Left colon (tissue), 2 donors: ENCODE measurements around the gene CNGB1. TPM values are rescaled to one million over a fixed set of nuclear protein-coding genes. Genes with fewer than 3 reads are reported as not detected.
"Not testable (repeated sequence)": the region's sequence is repeated elsewhere in the genome, so short reads cannot be mapped to it uniquely, and the experiment has no call there.

Experiments used
- ATAC-seq: fragments of 200-7000 bp; cut with Tn5 transposase; one replicate; pipeline ENCODE4 v1.9.1; 2020; ENCODE audit warnings: mild to moderate bottlenecking, moderate library complexity
- DNase-seq, 2 donors: peaks; one replicate each; pipeline ENCODE4 v3.0.0-alpha.2; 2020
- intact Hi-C, 2 donors: fragments of 100-400 bp; cut with DNase I in 1 of 2; cut with micrococcal nuclease in 1 of 2; formaldehyde crosslinking; loops; one replicate each; pipeline versions ENCODE4 v1.11.2 to v1.14.0; 2022; cut with DNase I, micrococcal nuclease
- total RNA-seq, 2 donors: library from RNA; stranded (reverse); fragmentation: NEBNext Ultra II Directional; extraction: Animal tissue kit (Norgen Biotek cat#: 25700); gene quantifications; one replicate each; pipeline ENCODE4 v1.2.1, GENCODE V29; 2021
- donor health status: DM: no; HTN: no; CAD: no.
- donor health status: DM: yes; HTN: yes; CAD: no.

CNGB1 gene
- total RNA-seq, 2 donors from 2014 or later: 0.17 to 0.49 TPM

GRCh38 chr16:57863434-57864160 is 107.3 kb downstream of the CNGB1 start:
- intact Hi-C loops: loop anchor here in 1 of 2 donors (5.0 kb wide), 1 partner anchor 106 kb away; no protein-coding TSS in a partner anchor
- DNase-seq (peak; percentile 52 to 55), ATAC-seq (peak; percentile 90)

DNA sequence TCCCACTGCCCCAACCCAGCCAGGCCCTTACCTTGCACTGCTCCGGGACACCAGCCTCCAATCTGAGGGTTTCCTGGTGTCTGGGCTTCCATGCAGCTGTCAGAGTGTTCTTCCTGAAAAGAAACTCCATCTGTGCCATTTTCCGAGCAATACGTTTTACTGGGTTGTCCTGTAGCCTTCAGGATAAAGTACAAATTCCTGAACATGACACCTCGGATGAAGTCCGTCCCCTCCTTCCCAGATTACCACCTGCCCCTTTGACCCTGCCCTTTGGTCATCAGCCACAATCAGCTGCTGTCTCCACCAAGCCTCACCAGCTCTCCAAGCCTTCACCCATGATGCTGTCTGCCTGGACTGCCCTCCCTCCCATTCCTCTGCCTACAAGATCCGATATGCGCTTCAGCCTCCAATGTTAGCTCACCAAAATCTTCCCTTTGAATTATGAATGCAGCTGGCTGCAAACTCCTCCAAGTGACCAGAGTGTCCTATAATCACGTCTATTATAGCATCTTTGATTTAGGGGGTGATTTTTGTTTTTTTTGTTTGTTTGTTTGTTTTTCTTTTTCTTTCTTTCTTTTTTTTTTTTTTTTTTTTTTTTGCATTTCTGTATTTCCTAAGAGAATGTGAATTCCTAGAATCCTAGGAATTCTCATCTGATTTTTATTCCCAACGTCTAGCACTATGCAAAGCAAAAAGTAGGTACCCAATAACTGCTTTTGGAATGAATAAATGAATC is 108.1 kb downstream of the CNGB1 start:
- intact Hi-C loops: loop anchor here in 1 of 2 donors (5.0 kb wide), 1 partner anchor 106 kb away; no protein-coding TSS in a partner anchor
- peak; percentile 90 for ATAC-seq
- DNase-seq: peak in 1 of 2 donors; percentile 28

DNA sequence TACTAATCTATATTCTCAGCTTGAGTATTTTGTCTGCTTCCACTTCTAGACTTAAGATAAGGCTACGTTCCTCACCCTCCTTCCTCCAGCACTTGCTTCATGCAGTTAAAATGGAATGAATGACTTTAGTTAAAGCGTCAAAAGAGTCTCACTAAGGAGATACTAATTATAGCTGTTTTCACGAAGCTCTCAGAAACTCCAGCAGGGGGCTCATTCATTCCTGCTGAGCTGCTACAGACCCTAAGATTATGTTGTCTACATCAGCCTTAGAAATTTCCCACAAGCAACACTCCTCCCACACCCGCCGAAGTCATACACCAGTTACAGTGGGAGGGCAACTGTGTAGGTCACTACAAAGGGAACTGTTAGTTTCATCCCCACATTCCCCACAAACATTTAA is 111.6 kb downstream of the CNGB1 start:
- ATAC-seq (no peak), DNase-seq (no peak)
- intact Hi-C loops: no loop called here

DNA sequence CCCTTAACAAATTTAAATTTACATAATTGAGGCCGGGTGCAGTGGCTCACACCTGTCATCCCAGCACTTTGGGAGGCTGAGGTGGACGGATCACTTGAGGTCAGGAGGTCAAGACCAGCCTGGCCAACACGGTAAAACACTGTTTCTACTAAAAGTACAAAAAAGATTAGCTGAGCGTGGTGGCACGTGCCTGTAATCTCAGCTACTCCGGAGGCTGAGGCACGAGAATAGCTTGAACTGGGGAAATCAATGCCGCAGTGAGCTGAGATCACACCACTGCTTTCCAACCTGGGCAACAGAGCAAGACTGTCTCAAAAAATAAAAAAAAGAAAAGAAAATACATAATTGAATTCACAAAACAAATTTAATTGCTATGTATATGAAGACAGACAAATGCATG is 112.3 kb downstream of the CNGB1 start:
- no peak for ATAC-seq
- no peak for DNase-seq
- intact Hi-C loops: no loop called here

DNA sequence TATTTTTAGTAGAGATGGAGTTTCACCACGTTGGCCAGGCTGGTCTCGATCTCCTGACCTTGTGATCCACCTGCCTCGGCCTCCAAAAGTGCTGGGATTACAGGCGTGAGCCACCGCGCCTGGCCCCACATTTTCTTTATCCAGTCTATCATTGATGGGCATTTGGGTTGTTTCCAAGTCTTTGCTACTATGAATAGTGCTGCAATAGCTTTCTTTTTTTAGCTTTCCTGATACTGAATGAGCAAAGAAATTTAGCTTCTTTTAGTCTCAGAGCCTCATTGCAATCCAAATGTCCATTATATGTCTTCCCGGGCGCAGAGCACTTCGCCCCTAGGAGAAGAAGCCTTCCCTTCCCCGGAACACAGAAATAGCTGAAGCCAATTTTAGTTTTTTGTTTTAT is 112.9 kb downstream of the CNGB1 start:
- not testable (repeated sequence) for DNase-seq, ATAC-seq

DNA sequence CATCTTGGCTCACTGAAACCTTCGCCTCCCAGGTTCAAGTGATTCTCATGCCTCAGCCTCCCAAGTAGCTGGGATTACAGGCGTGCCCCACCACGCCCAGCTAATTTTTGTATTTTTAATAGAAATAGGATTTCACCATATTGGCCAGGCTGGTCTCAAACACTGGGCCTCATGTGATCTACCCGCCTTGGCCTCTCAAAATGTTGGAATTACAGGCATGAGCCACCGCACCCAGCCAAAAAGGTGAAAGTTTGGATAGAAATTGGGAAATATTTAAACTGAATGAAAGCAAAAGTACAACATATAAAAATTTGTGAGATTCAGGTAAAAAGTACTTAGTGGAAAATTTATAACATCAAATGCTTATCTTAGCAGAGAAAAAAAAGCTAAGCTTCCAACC is 115.7 kb downstream of the CNGB1 start:
- intact Hi-C loops: no loop called here
- ATAC-seq (no peak), DNase-seq (no peak)

More for the DNA sequence above, 112.9 kb downstream of the CNGB1 start:
- intact Hi-C loops: not testable (repeated sequence)

- ATAC-seq (no peak), DNase-seq (no peak)
- intact Hi-C loops: no loop called here
Observed at GRCh38 chr16:57852189-57852588, 118.7 kb downstream of the CNGB1 start.

- intact Hi-C loops: no loop called here
- DNase-seq (no peak), ATAC-seq (no peak)
Observed at GRCh38 chr16:57848181-57848580, 122.7 kb downstream of the CNGB1 start.

GRCh38 chr16:57846931-57847330 is 124.0 kb downstream of the CNGB1 start:
- ATAC-seq, intact Hi-C loops: not testable (repeated sequence)

DNA sequence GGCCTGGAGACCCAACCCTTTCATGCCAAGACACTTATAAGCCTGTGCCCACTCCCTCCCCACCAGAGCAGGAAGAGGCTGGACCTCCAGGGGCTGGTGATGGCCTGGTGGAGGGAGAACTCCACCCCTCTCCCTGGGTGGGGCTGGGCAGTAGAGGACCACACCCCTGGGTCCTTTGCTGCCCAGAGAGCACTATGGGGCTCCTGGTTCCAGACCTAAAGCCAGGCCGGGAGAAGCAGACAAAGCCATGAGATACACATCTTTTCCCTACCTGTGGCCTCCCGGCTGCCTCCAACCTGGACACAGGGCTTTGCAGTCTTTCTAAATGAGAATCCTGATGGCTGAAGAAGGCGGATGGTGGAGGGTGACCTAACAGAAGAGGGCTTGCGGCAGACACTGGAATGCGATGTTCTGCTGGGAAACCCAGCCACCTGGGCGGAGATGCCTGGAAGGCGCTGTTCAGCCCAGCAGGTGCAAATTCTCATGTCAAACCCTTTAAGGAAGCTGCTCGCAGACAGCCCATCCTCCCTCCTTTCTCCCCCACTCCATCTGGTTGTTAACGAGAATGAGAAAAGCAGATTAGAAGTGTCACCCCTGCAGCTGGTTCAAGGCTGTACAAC is 124.7 kb downstream of the CNGB1 start:
- no peak for DNase-seq
- intact Hi-C loops: no loop called here
- ATAC-seq: peak; percentile 42

More at GRCh38 chr16:57846931-57847330, 124.0 kb downstream of the CNGB1 start:
- not testable (repeated sequence) for DNase-seq

- DNase-seq (no peak), ATAC-seq (no peak)
- intact Hi-C loops: no loop called here
Observed at GRCh38 chr16:57845115-57845514, 125.8 kb downstream of the CNGB1 start.

- DNase-seq: no peak
- intact Hi-C loops: no loop called here
- no peak for ATAC-seq
Observed at GRCh38 chr16:57844416-57845030, 126.4 kb downstream of the CNGB1 start.

DNA sequence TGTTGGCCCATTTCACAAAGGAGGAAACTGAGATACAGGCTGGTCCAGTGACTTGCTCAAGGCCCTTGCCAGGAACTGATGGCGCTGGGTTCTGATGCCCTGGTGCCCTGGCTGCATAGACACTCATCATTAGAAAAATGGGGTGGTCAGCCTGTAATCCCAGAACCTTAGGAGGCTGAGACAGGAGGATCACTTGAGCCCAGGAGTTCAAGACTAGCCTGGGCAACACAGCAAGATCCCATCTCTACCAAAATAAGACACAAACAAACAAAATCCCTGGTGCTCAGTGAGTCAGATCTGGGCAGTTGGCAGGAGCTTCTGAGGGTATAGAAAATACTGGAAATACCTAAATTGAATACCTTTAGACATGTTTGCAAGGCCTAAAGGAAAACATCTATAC is 127.5 kb downstream of the CNGB1 start:
- ATAC-seq (no peak), DNase-seq (no peak)
- intact Hi-C loops: no loop called here

DNA sequence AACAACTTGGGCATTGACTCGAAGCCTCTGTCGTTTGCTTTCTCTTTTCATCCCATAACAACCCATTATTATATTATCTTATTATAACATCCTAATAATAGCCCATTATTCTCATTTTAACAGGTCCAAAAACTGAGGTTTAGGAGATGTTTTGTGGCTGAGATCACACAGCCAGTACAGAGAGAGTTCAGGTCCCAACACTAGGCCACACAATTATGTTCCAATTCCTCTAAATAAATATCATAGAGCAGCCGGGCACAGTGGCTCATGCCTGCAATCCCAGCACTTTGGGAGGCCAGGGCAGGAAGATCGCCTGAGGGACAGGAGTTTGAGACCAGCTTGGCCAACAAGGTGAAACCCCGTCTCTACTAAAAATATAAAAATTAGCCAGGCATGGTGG is 128.3 kb downstream of the CNGB1 start:
- DNase-seq (no peak), ATAC-seq (no peak)
- intact Hi-C loops: no loop called here

- no peak for DNase-seq
- ATAC-seq: no peak
- intact Hi-C loops: no loop called here
Observed at GRCh38 chr16:57840833-57841232, 130.1 kb downstream of the CNGB1 start.

GRCh38 chr16:57838161-57838560 is 132.8 kb downstream of the CNGB1 start:
- intact Hi-C loops: no loop called here
- no peak for ATAC-seq
- DNase-seq: no peak

DNA sequence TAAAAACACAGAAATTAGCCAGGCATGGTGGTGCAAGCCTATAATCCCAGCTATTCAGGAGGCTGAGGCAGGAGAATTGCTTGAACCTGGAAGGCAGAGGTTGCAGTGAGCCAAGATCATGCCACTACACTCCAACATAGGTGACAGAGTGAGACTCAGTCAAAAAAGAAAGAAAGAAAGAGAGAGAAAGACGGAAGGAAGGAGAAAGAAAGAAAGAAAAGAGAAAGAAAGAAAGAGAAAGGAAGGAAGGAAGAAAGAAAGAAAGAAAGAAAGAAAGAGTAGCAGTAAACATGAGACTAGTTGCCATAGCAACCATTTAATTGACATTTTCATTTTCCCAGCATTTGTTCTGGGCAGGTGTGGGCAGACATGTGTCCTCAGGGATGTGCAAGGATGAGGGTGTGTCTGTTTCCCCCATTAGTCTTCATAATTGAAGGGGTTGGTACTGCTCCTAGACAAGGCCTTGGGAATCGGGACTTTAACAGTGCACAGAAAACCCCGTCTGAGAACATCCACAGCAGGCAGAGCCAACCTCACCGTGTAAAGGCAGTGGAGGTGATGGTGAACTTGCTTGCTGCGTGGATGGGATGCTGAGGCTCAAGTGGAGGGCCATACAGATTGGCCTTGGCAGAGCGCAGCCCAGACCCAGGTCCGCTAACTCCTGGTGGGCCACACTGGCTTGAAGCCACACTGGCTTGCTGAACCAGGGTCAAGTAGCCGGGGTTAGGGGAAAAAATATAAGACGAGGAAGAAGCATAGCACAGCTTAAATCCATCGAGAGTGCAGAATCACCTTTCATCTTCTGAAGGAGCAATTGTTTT is 133.4 kb downstream of the CNGB1 start:
- intact Hi-C loops: no loop called here
- ATAC-seq: no peak
- DNase-seq: no peak

DNA sequence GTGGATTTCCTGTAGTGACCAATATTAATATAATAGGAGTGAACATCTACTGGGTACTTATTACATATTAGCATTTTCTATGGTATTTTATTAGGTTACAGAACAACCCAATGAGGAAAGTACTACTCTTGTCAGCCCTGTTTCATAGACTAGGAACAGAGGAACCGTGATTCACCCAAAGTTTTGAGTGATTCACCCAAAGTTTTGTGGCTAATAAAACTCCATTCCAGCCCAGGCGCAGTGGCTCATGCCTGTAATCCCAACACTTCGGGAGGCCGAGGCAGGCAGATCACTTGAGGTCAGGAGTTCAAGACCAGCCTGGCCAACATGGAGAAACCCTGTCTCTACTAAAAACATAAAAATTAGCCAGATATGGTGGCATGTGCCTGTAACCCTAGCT is 135.5 kb downstream of the CNGB1 start:
- ATAC-seq, intact Hi-C loops, DNase-seq: not testable (repeated sequence)
